ENCODE results near the gene SRGAP2C.
"Not testable (repeated sequence)": the region's sequence is repeated elsewhere in the genome, so short reads cannot be mapped to it uniquely, and the experiment has no call there.

SRGAP2C gene

GRCh38 chr1:121230636-121231035 lies 45.9 kb downstream of the SRGAP2C start:
- FAIRE-seq, result not testable (repeated sequence)

DNA sequence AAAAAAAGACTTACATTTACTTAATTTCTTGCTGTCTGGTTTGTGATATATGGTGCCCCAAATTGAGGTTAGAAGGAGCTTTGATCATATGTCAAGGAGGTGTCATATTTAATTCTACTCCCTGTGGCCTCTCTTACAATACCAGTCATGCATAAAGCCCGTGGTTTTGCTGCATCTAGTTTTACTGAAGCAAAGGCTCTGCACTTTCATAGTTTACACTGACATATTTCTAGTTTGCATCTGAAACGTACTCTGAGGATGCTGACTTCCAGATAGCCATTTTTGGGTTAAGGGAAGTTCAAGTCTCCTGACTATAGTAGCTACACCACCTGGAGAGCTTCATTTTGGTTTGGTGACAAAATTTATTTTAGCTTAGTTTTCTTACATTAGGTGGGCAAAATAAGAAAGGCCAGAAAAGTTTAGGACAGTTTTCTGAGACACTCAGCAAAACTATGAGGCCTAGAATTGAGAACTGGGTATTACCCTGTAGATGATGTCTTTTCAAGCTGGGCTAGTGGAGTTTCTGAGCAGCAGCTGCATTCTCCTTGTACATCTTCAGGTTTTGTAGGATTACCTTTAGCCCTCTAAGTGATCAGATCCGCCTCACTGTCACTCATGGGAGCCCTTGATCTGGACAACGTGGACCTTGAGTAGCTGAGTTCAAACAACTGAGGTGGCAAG lies 47.8 kb downstream of the SRGAP2C start:
- FAIRE-seq, result not testable (repeated sequence)

DNA sequence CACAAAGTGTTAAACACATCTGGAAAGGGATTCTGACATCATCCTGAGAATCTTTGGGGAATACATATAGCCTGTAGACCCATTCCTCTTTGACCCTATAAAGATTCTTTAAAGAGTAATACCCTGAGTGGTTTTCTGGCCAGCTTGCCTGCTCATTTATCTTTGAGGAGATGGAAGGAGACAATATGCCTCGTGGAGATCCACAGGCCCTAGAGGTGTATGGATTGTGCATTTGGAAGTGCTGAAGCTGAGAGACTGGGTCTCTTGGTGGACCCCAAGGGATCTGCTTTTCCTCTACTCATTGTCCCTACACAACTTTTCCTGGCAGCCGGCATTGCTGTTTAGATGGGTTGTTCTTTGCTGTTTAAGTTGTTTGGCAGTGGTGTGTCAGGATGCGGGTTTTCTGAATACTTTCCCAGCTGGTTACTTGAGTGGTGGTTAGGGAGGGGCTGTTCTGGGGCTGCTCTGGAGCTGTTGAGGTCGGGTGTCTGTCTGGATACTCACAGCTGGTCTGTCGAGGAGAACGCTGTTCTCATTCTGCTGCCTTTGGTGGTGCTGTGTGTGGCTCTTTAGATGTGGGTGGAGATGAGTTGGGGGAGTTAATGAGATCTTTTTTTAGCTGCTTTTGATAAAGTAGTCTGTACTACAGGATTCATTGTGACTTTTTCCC lies 49.5 kb downstream of the SRGAP2C start:
- not testable (repeated sequence) for FAIRE-seq

DNA sequence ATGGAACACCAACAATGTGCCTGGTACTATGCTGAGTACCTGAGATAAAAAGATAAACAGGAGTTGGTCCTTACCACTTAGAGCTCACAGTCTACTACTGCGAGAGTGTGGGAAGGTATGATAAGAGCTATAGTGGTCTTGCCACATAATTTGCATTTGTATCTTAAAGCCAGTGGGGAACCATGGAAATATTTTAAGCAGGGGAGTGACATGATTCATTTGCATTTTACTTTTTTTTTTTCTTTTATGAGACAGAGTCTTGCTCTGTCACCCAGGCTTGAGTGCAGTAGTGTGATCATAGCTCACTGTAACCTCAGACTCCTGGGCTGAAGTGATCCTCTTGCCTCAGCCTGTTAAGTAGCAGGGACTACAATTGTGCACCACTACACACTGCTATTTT lies 53.6 kb downstream of the SRGAP2C start:
- FAIRE-seq, result not testable (repeated sequence)

DNA sequence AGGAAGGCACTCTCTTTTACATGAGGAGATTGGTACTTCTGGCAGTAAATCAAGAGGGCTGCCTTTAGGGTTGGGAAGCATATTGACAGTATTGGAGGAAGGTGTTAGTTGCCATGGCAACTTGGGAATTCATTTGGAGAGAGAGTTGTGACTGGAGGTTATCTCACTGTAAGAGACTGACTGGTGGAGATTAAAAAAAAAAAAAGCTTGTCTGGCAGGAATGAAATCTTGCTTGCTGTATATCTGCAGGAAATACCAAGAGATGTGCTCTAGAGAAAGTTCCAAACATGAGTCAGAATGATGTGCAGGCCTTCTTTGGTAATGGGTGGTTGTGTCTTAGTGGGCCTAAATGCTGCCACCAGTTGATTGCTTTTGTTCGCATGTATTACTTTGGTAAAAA lies 59.1 kb downstream of the SRGAP2C start:
- FAIRE-seq, result not testable (repeated sequence)

DNA sequence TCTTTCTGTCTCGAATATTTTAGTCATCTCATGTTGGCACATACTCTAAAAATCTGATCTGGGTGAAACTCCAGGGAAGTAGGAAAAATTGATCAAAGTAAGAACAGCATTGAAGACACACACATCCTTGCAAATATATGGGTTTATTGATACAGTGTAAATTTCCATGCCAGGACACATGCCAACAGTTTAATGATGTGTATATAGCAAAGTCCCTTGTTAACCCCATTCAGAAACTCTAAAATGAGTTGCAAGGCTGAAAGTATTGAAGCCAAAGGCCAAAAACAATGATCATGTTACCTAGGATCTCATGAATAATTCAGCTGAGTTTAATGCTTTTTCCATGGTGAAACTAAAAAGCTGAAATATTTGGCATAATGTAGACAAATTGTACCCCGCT lies 61.6 kb downstream of the SRGAP2C start:
- not testable (repeated sequence) for FAIRE-seq

DNA sequence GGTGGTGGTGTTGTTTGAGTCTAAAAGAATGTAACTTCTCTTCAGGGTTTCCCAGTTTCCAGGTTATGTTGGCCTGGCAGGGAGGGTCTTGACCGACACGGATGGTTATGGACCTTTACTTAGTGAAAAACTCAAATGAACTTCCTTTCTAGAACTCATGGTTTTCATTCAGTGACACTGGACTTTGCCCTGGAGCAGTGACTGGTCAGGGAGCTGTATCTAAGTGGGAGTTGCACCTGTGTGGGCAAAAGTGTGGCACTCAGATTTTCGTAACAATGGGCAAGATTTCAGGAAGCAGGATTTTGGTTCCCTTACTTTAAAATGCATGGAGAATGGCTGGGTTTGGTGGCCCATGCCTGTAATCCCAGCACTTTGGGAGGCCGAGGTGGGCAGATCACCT lies 67.9 kb downstream of the SRGAP2C start:
- not testable (repeated sequence) for FAIRE-seq

DNA sequence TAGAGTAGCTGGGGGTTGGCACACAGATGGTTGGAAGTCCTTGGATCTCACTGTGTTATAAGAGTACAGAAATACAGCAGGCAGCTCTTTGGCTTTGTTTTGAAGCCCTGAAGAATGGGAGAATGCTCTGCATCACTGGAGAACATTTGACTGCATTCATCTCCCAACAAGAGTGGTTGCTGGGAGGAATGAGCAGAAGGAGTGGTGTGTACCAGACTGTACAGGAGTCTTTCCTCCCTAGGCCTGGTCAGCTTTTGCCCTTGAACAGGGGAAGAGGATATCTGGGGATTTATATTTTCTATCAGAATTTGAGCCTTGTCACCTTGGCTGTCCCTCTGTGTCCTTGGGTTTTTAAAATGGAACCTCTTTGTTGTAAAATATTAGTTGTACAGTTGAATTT lies 69.8 kb downstream of the SRGAP2C start:
- FAIRE-seq, result not testable (repeated sequence)

DNA sequence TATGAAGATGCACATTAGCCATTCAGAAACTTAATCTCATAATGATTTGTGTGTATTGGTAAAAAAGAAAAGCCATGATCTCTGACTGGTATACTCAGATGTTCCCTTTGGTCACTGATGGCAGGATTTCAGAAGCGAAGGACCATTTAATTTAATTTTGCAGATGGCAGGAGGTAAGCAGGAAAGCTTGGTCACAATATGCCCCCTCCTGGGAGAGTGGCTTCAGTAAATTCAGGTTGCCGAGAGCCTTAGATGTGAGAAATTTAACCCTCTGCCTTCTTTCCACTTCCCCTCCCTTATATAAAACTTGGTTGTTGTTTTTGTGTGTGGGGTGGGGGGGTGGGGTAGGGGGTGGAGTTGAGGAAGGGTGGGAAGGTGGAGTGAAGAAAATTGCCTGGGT lies 72.9 kb downstream of the SRGAP2C start:
- not testable (repeated sequence) for FAIRE-seq

GRCh38 chr1:121258134-121258533 lies 73.4 kb downstream of the SRGAP2C start:
- not testable (repeated sequence) for FAIRE-seq

DNA sequence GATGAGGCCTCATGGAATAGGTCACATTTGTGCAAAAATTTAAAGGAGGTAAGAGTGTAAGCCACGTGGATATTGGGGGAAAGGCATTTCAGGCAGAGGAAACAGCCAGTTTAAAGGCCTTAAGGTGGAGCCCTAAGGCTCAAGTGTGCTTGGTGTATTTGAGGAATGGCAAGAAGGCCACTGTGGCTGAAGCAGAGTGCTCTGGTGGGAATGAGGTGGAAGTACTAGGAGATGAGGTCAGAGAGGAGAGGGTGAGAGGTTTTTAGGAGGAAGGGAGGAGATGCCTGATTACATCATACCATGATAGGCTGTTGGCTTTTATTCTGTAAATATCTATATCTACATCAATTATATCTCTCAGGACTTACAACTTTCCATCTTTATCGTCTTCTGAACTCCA lies 75.4 kb downstream of the SRGAP2C start:
- not testable (repeated sequence) for FAIRE-seq

GRCh38 chr1:121262163-121262562 lies 77.4 kb downstream of the SRGAP2C start:
- FAIRE-seq, result not testable (repeated sequence)

- FAIRE-seq, result not testable (repeated sequence)
Measured at GRCh38 chr1:121263789-121264244, 79.0 kb downstream of the SRGAP2C start.

DNA sequence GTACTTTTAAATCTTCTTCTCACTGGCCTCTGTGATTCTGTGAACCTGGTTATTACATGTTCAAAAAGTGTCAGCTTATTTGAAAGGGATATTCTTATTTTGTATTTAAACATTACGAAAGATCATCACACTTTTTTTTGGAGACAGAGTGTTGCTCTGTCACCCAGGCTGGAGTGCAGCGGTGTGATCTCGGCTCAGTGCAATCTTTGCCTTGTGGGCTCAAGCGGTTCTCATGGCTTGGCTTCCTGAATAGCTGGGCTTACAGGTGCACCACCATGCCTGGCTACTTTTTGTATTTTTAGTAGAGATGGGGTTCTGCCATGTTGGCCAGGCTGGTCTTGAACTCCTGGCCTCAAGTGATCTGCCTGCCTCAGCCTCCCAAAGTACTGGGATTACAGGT lies 82.3 kb downstream of the SRGAP2C start:
- not testable (repeated sequence) for FAIRE-seq

- FAIRE-seq, result not testable (repeated sequence)
Measured at GRCh38 chr1:121269309-121269708, 84.5 kb downstream of the SRGAP2C start.

GRCh38 chr1:121269973-121270372 lies 85.2 kb downstream of the SRGAP2C start:
- not testable (repeated sequence) for FAIRE-seq

- not testable (repeated sequence) for FAIRE-seq
Measured at GRCh38 chr1:121271143-121271715, 86.5 kb downstream of the SRGAP2C start.

DNA sequence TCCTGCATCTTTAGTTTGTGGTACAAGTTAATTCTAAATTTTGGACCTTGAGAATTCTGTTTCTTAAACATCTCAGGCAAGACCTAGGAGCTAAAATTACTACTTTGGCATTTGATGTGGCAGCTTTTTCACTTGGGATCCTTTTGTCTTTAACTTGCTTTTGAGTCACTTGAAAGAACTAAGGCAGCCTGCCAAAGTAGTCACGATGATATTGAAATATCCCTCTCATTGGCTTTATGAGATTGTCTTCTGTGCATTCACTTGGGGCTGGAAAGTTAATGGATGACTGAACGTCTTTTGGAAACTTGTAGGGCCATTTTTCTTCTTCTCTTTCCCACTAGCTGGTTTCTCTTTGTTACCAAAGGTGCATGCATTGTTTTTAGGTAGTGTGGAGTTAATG lies 90.7 kb downstream of the SRGAP2C start:
- FAIRE-seq, result not testable (repeated sequence)

DNA sequence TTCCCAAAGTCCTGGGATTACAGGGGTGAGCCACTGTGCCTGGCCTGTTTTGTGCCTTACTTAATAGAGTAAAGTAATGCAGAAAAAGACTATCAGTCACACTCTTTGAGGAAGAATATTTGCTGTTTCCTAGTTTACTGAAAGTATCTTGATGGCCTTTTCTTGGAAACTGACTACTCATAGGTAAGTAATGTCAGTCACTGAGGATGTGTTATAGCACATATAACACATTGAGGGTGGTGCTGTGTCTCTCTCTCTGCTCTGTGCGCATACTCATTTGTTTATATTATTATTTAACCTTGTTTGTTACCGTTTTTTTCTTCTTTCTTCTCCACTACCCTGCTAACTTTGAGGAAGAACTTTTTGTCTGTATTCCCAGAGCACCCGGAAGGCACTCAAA lies 93.4 kb downstream of the SRGAP2C start:
- not testable (repeated sequence) for FAIRE-seq

- FAIRE-seq, result not testable (repeated sequence)
Measured at GRCh38 chr1:121278777-121279547, 94.2 kb downstream of the SRGAP2C start.

GRCh38 chr1:121279548-121279898 lies 94.7 kb downstream of the SRGAP2C start:
- not testable (repeated sequence) for FAIRE-seq

- FAIRE-seq, result not testable (repeated sequence)
Measured at GRCh38 chr1:121280699-121281317, 96.0 kb downstream of the SRGAP2C start.

GRCh38 chr1:121281480-121281879 lies 96.7 kb downstream of the SRGAP2C start:
- FAIRE-seq, result not testable (repeated sequence)
